Activated B cell treated with CpG ODN at 0.5 μM for 24 hours (primary cell): ENCODE data around the gene SUMO4. TPM values are rescaled to one million over a fixed set of nuclear protein-coding genes. Genes with fewer than 3 reads are reported as not detected.

Experiments used
- ATAC-seq: fragments of 200-7000 bp; cut with Tn5 transposase; one replicate; pipeline ENCODE4 v1.10.0; 2021; ENCODE audit warnings: low read depth, mild to moderate bottlenecking, moderate library complexity
- CTCF ChIA-PET: fragments of 350-600 bp; sonication (Branson Sonifier 250); formaldehyde crosslinking; loops from one replicate; lab custom pipeline; 2021; ENCODE audit warnings: antibody characterized with exemption; lab: Charles Lee
- POLR2A ChIA-PET: fragments of 350-600 bp; sonication (Branson Sonifier 250); formaldehyde crosslinking; loops from one replicate; lab custom pipeline; 2021; ENCODE audit warnings: antibody characterized with exemption; lab: Charles Lee
- DNase-seq: peaks from one replicate; pipeline ENCODE4 v3.0.0; 2022
- H3K27ac Mint-ChIP-seq: one replicate; pipeline ENCODE4 v1.8.0; 2020; ENCODE audit warnings: mixed read lengths
- H3K27me3 Mint-ChIP-seq: one replicate; pipeline ENCODE4 v1.8.0; 2021; ENCODE audit warnings: mixed read lengths
- H3K36me3 Mint-ChIP-seq: one replicate; pipeline ENCODE4 v1.8.0; 2021; ENCODE audit warnings: low read depth, mixed read lengths
- H3K4me1 Mint-ChIP-seq: one replicate; pipeline ENCODE4 v1.8.0; 2021; ENCODE audit warnings: mixed read lengths
- H3K4me3 Mint-ChIP-seq: one replicate; pipeline ENCODE4 v1.8.0; 2020; ENCODE audit warnings: mild to moderate bottlenecking, mixed read lengths
- H3K9me3 Mint-ChIP-seq: one replicate; pipeline ENCODE4 v1.8.0; 2020; ENCODE audit warnings: mixed read lengths
- CTCF ChIP-seq: fragments of 200-600 bp; IDR thresholded peaks from one replicate; pipeline ENCODE4 v1.8.0; 2022; ENCODE audit warnings: antibody characterized with exemption, mild to moderate bottlenecking
- intact Hi-C: fragments of 100-400 bp; cut with micrococcal nuclease; formaldehyde crosslinking; loops from one replicate; pipeline ENCODE4 v1.15.1; 2024
- total RNA-seq: library from RNA; stranded (reverse); gene quantifications from 2 replicates; pipeline ENCODE4 v1.2.3, GENCODE V29; 2022

Gene SUMO4
- total RNA-seq, 1 donor from 2014 or later, result 7.9 TPM

DNA sequence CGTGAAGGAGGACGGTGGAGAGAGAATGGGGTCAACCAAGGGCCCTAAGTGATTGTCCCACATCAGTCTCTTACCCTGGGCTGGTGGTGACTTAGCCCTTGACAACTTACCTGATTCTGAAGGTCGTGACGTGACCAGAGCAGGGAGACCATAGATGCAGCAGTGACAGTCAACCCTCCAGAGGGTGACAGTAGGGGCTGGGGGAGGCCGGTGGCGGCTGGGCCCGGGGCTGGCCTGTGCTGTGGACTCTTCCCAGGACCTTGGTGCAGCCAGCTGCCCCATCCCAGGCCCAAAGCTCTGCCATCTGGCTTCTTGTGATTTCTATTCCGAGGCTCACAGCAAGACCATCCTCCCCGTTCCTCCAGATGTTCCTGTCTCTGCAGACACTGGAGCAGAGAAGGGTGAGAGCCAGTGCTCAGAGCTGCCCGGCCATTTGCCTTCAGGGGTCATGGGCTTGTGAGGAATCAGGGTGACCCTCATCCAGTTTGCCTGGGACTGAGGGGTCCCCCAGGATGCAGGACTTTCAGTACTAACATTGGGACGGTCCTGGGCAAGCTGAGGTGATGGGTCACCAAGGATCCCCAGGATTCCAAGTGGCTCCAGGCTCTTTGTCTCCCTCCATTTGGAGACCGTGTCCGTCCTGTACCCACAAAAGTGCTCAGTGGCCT lies 36.0 kb downstream of the SUMO4 start:
- ATAC-seq (no peak), DNase-seq (no peak)
- no peak for TF ChIP-seq CTCF
- H3K9me3 Mint-ChIP-seq, result no peaks in the 10 kb centered on the region
- H3K27me3 Mint-ChIP-seq, result no peaks in the 10 kb centered on the region
- H3K36me3 Mint-ChIP-seq, result no peaks in the 10 kb centered on the region
- no peak overlapping the region for H3K27ac Mint-ChIP-seq
- intact Hi-C loops, result no loop called here
- ChIA-PET POLR2A (interaction anchor here (0.5 to 0.6 kb wide), 2 partner anchors 49 to 316 kb away, joined by 5 to 12 read pairs; partner anchors contain the start of gene ZC3H12D), CTCF (interaction anchor here (1.3 kb wide), 1 partner anchor 81 kb away, joined by 5 read pairs; no protein-coding TSS in a partner anchor)
- no peak overlapping the region for H3K4me3 Mint-ChIP-seq
- peaks cover 26% of the 10 kb centered on the region for H3K4me1 Mint-ChIP-seq

GRCh38 chr6:149436647-149437046 lies 36.6 kb downstream of the SUMO4 start:
- Mint-ChIP-seq H3K9me3 (no peaks in the 10 kb centered on the region), H3K27me3 (no peaks in the 10 kb centered on the region), H3K36me3 (no peaks in the 10 kb centered on the region), H3K4me1 (peaks cover 26% of the 10 kb centered on the region), H3K27ac (no peak overlapping the region), H3K4me3 (no peak overlapping the region)
- ChIA-PET CTCF (interaction anchor here (1.3 kb wide), 1 partner anchor 80 kb away, joined by 5 read pairs; no protein-coding TSS in a partner anchor), POLR2A (interaction anchor here (0.5 to 0.6 kb wide), 2 partner anchors 48 to 316 kb away, joined by 5 to 12 read pairs; partner anchors contain the start of gene ZC3H12D)
- TF ChIP-seq CTCF, result no peak
- ATAC-seq (no peak), DNase-seq (no peak)
- intact Hi-C loops, result no loop called here

- Mint-ChIP-seq H3K27ac (no peak overlapping the region), H3K36me3 (no peaks in the 10 kb centered on the region), H3K4me1 (peaks cover 22% of the 10 kb centered on the region), H3K9me3 (no peaks in the 10 kb centered on the region), H3K27me3 (no peaks in the 10 kb centered on the region), H3K4me3 (no peak overlapping the region)
- no peak for TF ChIP-seq CTCF
- no peak for ATAC-seq
- DNase-seq, result no peak
- ChIA-PET CTCF (interaction anchor here (1.3 kb wide), 1 partner anchor 80 kb away, joined by 5 read pairs; no protein-coding TSS in a partner anchor), POLR2A (no interaction called here)
- intact Hi-C loops, result no loop called here
Measured at GRCh38 chr6:149437212-149437611, 37.1 kb downstream of the SUMO4 start.

DNA sequence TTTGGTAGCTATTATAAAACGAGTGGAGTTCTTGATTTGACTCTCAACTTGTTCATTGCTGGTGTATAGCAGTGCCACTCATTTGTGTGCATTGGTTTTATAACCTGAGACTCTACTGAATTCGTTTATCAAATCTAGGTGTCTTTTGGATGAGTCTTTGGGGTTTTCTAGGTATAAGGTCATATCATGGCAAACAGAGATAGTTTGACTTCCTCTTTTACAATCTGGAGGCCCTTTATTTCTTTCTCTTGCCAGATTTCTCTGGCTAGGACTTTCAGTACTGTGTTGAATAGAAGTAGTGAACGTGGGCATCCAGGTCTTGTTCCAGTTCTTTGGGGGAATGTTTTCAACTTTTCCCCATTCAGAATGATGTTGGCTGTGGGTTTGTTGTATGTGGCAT lies 38.8 kb downstream of the SUMO4 start:
- peaks cover 25% of the 10 kb centered on the region for H3K4me1 Mint-ChIP-seq
- intact Hi-C loops, result no loop called here
- peak overlapping the region; percentile 16 for H3K4me3 Mint-ChIP-seq
- no peaks in the 10 kb centered on the region for H3K36me3 Mint-ChIP-seq
- DNase-seq (no peak), ATAC-seq (peak; percentile 58)
- H3K9me3 Mint-ChIP-seq, result no peaks in the 10 kb centered on the region
- TF ChIP-seq CTCF, result no peak
- no peaks in the 10 kb centered on the region for H3K27me3 Mint-ChIP-seq
- ChIA-PET POLR2A (no interaction called here), CTCF (interaction anchor here (0.7 to 2.1 kb wide), 2 partner anchors 78 to 345 kb away, joined by 3 to 5 read pairs; no protein-coding TSS in a partner anchor)
- H3K27ac Mint-ChIP-seq, result peak overlapping the region; percentile 62

GRCh38 chr6:149439626-149440025 lies 39.6 kb downstream of the SUMO4 start:
- CTCF ChIA-PET, result interaction anchor here (2.1 kb wide), 1 partner anchor 78 kb away, joined by 5 read pairs; no protein-coding TSS in a partner anchor
- no peak for ATAC-seq
- Mint-ChIP-seq H3K4me1 (peaks cover 25% of the 10 kb centered on the region), H3K36me3 (no peaks in the 10 kb centered on the region), H3K4me3 (no peak overlapping the region), H3K27ac (peak overlapping the region; percentile 62), H3K9me3 (no peaks in the 10 kb centered on the region), H3K27me3 (no peaks in the 10 kb centered on the region)
- POLR2A ChIA-PET, result interaction anchor here (0.6 to 1.0 kb wide), 2 partner anchors 24 to 46 kb away, joined by 3 to 9 read pairs; partner anchors contain the start of gene ZC3H12D
- intact Hi-C loops, result no loop called here
- no peak for DNase-seq
- no peak for TF ChIP-seq CTCF
